B cell (primary cell): ENCODE measurements around the gene FAM43A. TPM values are rescaled to one million over a fixed set of nuclear protein-coding genes. Genes with fewer than 3 reads are reported as not detected.

ENCODE experiments used
- ATAC-seq: fragments of 200-7000 bp; cut with Tn5 transposase; one replicate; pipeline ENCODE4 v1.10.0; 2021; ENCODE audit warnings: low read depth, mild to moderate bottlenecking, moderate number of reproducible peaks, moderate library complexity
- CTCF ChIA-PET: fragments of 350-600 bp; sonication (Branson Sonifier 250); formaldehyde crosslinking; loops from one replicate; lab custom pipeline; 2021; ENCODE audit warnings: antibody characterized with exemption, inconsistent platforms; lab: Charles Lee
- POLR2A ChIA-PET: fragments of 350-600 bp; sonication (Branson Sonifier 250); formaldehyde crosslinking; loops from one replicate; lab custom pipeline; 2021; ENCODE audit warnings: antibody characterized with exemption; lab: Charles Lee
- DNase-seq: peaks from one replicate; pipeline ENCODE4 v3.0.0; 2013
- H2AFZ ChIP-seq: 2 replicates; pipeline ENCODE4 v1.6.1; 2012; ENCODE audit warnings: mild to moderate bottlenecking, low read depth, low read length; ENCODE audit not compliant: insufficient read depth, poor library complexity, severe bottlenecking
- H3K27ac ChIP-seq, 2 donors: 1 replicate in 1 of 2; 2 replicates in 1 of 2; pipeline ENCODE4 v1.5.1; 2012 to 2013; ENCODE audit warnings: low read length in 2 of 2, mild to moderate bottlenecking in 2 of 2, moderate library complexity in 1 of 2
- H3K27me3 ChIP-seq, 4 experiments: fragments of 200-600 bp in 1 of 4; sonication (generic) in 1 of 4; replicated peaks in 1 of 4; 1 replicate in 2 of 4; 2 replicates in 2 of 4; pipeline versions ENCODE4 v1.6.1 to v1.7.0; 2013 to 2016; ENCODE audit warnings: low read length in 3 of 4, mild to moderate bottlenecking in 2 of 4, mixed read lengths in 1 of 4, moderate library complexity in 1 of 4; ENCODE audit not compliant: insufficient read depth in 4 of 4, control insufficient read depth in 3 of 4; ENCODE audit errors: control extremely low read depth in 1 of 4
- H3K36me3 ChIP-seq, 2 experiments: replicated peaks in 1 of 2; 1 replicate in 1 of 2; 2 replicates in 1 of 2; pipeline versions ENCODE4 v1.6.1 to v1.7.1; 2013; ENCODE audit warnings: low read length in 1 of 2; ENCODE audit not compliant: insufficient read depth in 2 of 2, control insufficient read depth in 1 of 2; ENCODE audit errors: control extremely low read depth in 1 of 2, extremely low read depth in 1 of 2
- H3K4me1 ChIP-seq, 2 donors: fragments of 200-600 bp in 1 of 2; sonication (generic) in 1 of 2; 1 replicate in 1 of 2; 2 replicates in 1 of 2; pipeline versions ENCODE4 v1.5.1 to v1.6.1; 2013 to 2017; ENCODE audit warnings: low read length in 2 of 2; ENCODE audit not compliant: control insufficient read depth in 2 of 2, insufficient read depth in 2 of 2
- H3K4me2 ChIP-seq: replicated peaks from 2 replicates; pipeline ENCODE3; 2012; ENCODE audit warnings: mild to moderate bottlenecking, low read depth, low read length; ENCODE audit not compliant: poor library complexity, severe bottlenecking
- H3K4me3 ChIP-seq, 5 experiments: fragments of 200-600 bp in 1 of 5; sonication (generic) in 1 of 5; 1 replicate in 3 of 5; 2 replicates in 2 of 5; pipeline versions ENCODE4 v1.5.1 to v1.7.0; 2011 to 2016; ENCODE audit warnings: low read length in 4 of 5, mild to moderate bottlenecking in 4 of 5, low read depth in 2 of 5, control low read depth in 1 of 5, moderate library complexity in 1 of 5; ENCODE audit not compliant: insufficient read depth in 1 of 5; ENCODE audit errors: control extremely low read depth in 1 of 5, extremely low read depth in 1 of 5
- H3K79me2 ChIP-seq: fragments of 200-600 bp; sonication (generic); one replicate; pipeline ENCODE4 v1.6.0; 2016; ENCODE audit warnings: low read length; ENCODE audit not compliant: control insufficient read depth, insufficient read depth
- H3K9ac ChIP-seq: fragments of 200-600 bp; sonication (generic); 2 replicates; pipeline ENCODE4 v1.6.1; 2017; ENCODE audit warnings: mild to moderate bottlenecking, low read length, moderate library complexity
- H3K9me3 ChIP-seq, 3 donors: one replicate each; pipeline versions ENCODE4 v1.6.1 to v1.7.1; 2013; ENCODE audit warnings: low read length in 2 of 3; ENCODE audit not compliant: control insufficient read depth in 2 of 3, insufficient read depth in 1 of 3; ENCODE audit errors: control extremely low read depth in 1 of 3
- H4K20me1 ChIP-seq: 2 replicates; pipeline ENCODE4 v1.6.0; 2012; ENCODE audit warnings: mild to moderate bottlenecking, low read length; ENCODE audit not compliant: insufficient read depth, control insufficient read depth, poor library complexity, severe bottlenecking
- H3K27ac Mint-ChIP-seq: one replicate; pipeline ENCODE4 v1.8.0; 2021; ENCODE audit warnings: mixed read lengths
- H3K27me3 Mint-ChIP-seq: one replicate; pipeline ENCODE4 v1.8.0; 2021; ENCODE audit warnings: mixed read lengths
- H3K4me1 Mint-ChIP-seq: one replicate; pipeline ENCODE4 v1.8.0; 2021; ENCODE audit warnings: mixed read lengths
- H3K4me3 Mint-ChIP-seq: one replicate; pipeline ENCODE4 v1.8.0; 2021; ENCODE audit warnings: mixed read lengths
- H3K9me3 Mint-ChIP-seq: one replicate; pipeline ENCODE4 v1.8.0; 2022; ENCODE audit warnings: mixed read lengths; ENCODE audit not compliant: insufficient read depth
- CTCF ChIP-seq: fragments of 200-600 bp; IDR thresholded peaks from one replicate; pipeline ENCODE4 v1.8.0; 2022; ENCODE audit warnings: antibody characterized with exemption, mild to moderate bottlenecking
- EZH2 ChIP-seq: IDR thresholded peaks from 2 replicates; pipeline ENCODE4 v1.6.1; 2012; ENCODE audit warnings: borderline replicate concordance, low read depth, mild to moderate bottlenecking, moderate library complexity, low read length; ENCODE audit not compliant: insufficient read depth, poor library complexity, severe bottlenecking
- WGBS: methylation state at CpG from one replicate; pipeline ENCODE4 v1.1.5; 2013; ENCODE audit warnings: missing lambda C conversion rate; ENCODE audit not compliant: insufficient coverage; 5-methylcytosine and 5-hydroxymethylcytosine counted together
- intact Hi-C: fragments of 100-400 bp; cut with micrococcal nuclease; formaldehyde crosslinking; loops from one replicate; pipeline ENCODE4 v1.10.0; 2022
- polyA plus RNA-seq: library from polyadenylated mRNA; depleted of rRNA; stranded (reverse); fragments of >200 nt; gene quantifications from 2 replicates; pipeline ENCODE4 v1.2.3, GENCODE V29; 2012
- total RNA-seq, 2 donors: library from RNA; stranded (reverse); fragments of 120-200 nt in 1 of 2; gene quantifications; 1 replicate in 1 of 2; 2 replicates in 1 of 2; pipeline versions ENCODE4 v1.2.3 to v1.2.4, GENCODE V29; 2013 to 2022

FAM43A gene
- total and polyA plus RNA-seq, 2 donors (not counting 1 experiment from before 2014, with no cell fraction given) = 17.1 to 78.6 TPM

GRCh38 chr3:194711913-194712312 lies 26.2 kb downstream of the FAM43A start:
- ChIA-PET CTCF (no interaction called here), POLR2A (no interaction called here)
- Mint-ChIP-seq H3K4me1 (no peaks in the 10 kb centered on the region), H3K4me3 (no peak overlapping the region), H3K27me3 (peaks cover 5% of the 10 kb centered on the region), H3K27ac (no peak overlapping the region), H3K9me3 (no peaks in the 10 kb centered on the region)
- peaks cover 0 to 7% (median 4%) of the 10 kb centered on the region in 3 donors for H3K9me3 ChIP-seq
- H3K27ac ChIP-seq = no peak overlapping the region
- intact Hi-C loops = no loop called here
- no peaks in the 10 kb centered on the region for H4K20me1 ChIP-seq
- H3K4me2 ChIP-seq = no peak overlapping the region
- no peak overlapping the region for H2AFZ ChIP-seq
- H3K9ac ChIP-seq = no peak overlapping the region
- TF ChIP-seq EZH2 (no peak), CTCF (no peak)
- no peak for DNase-seq
- no peaks in the 10 kb centered on the region for H3K4me1 ChIP-seq
- no peak overlapping the region for H3K4me3 ChIP-seq
- no peak for ATAC-seq
- peaks cover 0 to 3% (median 0%) of the 10 kb centered on the region in 4 experiments for H3K27me3 ChIP-seq
- 100% methylated on average over 3 of the region's 6 CpGs for WGBS
- H3K79me2 ChIP-seq = no peaks in the 10 kb centered on the region
- no peaks in the 10 kb centered on the region for H3K36me3 ChIP-seq

DNA sequence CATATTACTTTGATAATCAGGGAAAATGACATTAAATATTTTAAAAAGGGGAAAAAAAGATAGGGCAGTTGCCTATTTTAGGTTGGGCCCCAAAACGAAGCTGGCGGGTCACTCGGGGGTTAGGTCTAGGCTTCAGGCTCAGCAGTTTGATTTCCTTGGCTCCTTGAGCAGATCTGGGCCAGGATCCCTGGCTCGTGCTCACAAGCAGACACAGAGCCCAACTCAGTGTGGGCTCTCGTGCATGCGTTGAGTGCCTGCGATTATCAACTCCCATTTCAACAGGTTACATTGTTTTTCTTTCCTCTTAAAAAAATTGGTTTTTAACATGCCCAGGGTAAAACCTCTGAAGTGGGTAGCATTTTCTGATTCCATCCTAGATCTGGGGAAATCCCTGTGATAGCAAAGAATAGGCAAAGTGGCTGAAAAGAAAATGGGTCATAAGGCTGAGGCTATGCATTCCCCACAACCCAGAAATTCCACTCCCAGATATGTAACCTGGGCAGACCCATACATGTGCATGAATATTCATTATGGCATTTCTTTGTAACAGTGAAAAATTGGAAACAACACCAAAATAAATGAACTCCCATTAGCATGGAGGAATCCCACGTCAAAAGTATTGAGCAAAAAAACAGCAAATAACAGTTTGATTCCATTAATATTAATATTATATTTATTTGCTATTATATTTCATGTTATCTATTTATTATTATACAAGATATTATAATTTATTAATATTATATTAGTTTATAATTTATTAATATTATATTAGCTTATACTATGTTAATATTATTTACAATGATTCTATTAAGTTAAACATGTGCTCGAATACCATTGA lies 27.8 kb downstream of the FAM43A start:
- DNase-seq (no peak), ATAC-seq (no peak)
- no peaks in the 10 kb centered on the region for H3K9me3 Mint-ChIP-seq
- no peak for TF ChIP-seq CTCF
- TF ChIP-seq EZH2 = no peak
- Histone ChIP-seq H3K36me3 (no peaks in the 10 kb centered on the region), H3K4me2 (no peak overlapping the region), H3K9ac (no peak overlapping the region), H3K9me3 (no peaks in the 10 kb centered on the region), H3K4me1 (no peaks in the 10 kb centered on the region), H4K20me1 (no peaks in the 10 kb centered on the region), H3K79me2 (no peaks in the 10 kb centered on the region), H3K27ac (no peak overlapping the region), H3K27me3 (no peaks in the 10 kb centered on the region), H2AFZ (no peak overlapping the region), H3K4me3 (no peak overlapping the region)
- no peak overlapping the region for H3K27ac Mint-ChIP-seq
- H3K27me3 Mint-ChIP-seq = peaks cover 5% of the 10 kb centered on the region
- no peak overlapping the region for H3K4me3 Mint-ChIP-seq
- CTCF ChIA-PET = no interaction called here
- peaks cover 4% of the 10 kb centered on the region for H3K4me1 Mint-ChIP-seq
- WGBS = 91% methylated on average over 4 of the region's 9 CpGs
- intact Hi-C loops = no loop called here
- POLR2A ChIA-PET = no interaction called here
